ENCODE measurements around the gene RSPRY1.

DNA sequence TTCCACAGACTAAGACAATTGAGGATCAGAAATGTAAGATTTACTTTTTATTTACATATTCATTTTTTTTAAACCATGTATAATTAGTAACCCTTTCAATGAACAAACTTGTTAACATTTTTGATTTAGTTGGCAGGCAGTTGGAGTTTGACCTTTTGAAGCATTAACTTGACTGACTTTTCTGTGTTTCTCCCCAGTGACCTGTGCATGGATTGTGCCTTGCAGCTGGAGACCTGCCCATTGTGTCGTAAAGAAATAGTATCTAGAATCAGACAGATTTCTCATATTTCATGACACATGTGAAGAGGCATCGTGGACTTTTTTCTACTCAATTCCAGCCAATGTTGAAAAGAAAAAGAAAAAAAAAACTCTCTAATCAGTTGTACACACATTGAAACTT, 52.6 kb downstream of the RSPRY1 start:
- TF ChIP-seq CTCF (IDR thresholded peaks at IDR 0.05) (no peak), EP300 (IDR thresholded peaks at IDR 0.05) (no peak), POLR2A (IDR thresholded peaks at IDR 0.05) (no peak)

All from gastroesophageal sphincter (tissue), 3 donors.